ENCODE measurements around the gene MT1X.

GRCh38 chr16:56732366-56732765 lies 50.1 kb downstream of the MT1X start:
- no peak for TF ChIP-seq CTCF (IDR thresholded peaks at IDR 0.05)
- TF ChIP-seq, protein P1, sequence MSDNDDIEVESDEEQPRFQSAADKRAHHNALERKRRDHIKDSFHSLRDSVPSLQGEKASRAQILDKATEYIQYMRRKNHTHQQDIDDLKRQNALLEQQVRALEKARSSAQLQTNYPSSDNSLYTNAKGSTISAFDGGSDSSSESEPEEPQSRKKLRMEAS (IDR thresholded peaks at IDR 0.05) = no peak
- no peak for TF ChIP-seq KDM1A (IDR thresholded peaks at IDR 0.05; ENCODE audit: low read depth)
- no peak for TF ChIP-seq CEBPB (IDR thresholded peaks at IDR 0.05)
- no peak for TF ChIP-seq RFX5 (IDR thresholded peaks at IDR 0.05)
- TF ChIP-seq, protein P2, sequence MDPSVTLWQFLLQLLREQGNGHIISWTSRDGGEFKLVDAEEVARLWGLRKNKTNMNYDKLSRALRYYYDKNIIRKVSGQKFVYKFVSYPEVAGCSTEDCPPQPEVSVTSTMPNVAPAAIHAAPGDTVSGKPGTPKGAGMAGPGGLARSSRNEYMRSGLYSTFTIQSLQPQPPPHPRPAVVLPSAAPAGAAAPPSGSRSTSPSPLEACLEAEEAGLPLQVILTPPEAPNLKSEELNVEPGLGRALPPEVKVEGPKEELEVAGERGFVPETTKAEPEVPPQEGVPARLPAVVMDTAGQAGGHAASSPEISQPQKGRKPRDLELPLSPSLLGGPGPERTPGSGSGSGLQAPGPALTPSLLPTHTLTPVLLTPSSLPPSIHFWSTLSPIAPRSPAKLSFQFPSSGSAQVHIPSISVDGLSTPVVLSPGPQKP (IDR thresholded peaks at IDR 0.05; ENCODE audit: low read depth, low read length) = no peak
- TF ChIP-seq HDAC2 (IDR thresholded peaks at IDR 0.05) = no peak
- no peak for TF ChIP-seq POLR2A (IDR thresholded peaks at IDR 0.05; ENCODE audit: low read length)
- TF ChIP-seq SMC3 (IDR thresholded peaks at IDR 0.05) = no peak
- no peak for TF ChIP-seq PHF8 (IDR thresholded peaks at IDR 0.05; ENCODE audit: borderline replicate concordance, low read depth)
